GM12801 (cell line): ENCODE data around the gene EEF1AKMT3.

Experiments used
- TF ChIP-seq, protein P1 (sequence below): IDR thresholded peaks from one replicate; pipeline ENCODE4 v1.5.1; 2011; ENCODE audit warnings: control low read depth; ENCODE audit not compliant: insufficient read length; ENCODE audit errors: extremely low read depth

The EEF1AKMT3 gene

DNA sequence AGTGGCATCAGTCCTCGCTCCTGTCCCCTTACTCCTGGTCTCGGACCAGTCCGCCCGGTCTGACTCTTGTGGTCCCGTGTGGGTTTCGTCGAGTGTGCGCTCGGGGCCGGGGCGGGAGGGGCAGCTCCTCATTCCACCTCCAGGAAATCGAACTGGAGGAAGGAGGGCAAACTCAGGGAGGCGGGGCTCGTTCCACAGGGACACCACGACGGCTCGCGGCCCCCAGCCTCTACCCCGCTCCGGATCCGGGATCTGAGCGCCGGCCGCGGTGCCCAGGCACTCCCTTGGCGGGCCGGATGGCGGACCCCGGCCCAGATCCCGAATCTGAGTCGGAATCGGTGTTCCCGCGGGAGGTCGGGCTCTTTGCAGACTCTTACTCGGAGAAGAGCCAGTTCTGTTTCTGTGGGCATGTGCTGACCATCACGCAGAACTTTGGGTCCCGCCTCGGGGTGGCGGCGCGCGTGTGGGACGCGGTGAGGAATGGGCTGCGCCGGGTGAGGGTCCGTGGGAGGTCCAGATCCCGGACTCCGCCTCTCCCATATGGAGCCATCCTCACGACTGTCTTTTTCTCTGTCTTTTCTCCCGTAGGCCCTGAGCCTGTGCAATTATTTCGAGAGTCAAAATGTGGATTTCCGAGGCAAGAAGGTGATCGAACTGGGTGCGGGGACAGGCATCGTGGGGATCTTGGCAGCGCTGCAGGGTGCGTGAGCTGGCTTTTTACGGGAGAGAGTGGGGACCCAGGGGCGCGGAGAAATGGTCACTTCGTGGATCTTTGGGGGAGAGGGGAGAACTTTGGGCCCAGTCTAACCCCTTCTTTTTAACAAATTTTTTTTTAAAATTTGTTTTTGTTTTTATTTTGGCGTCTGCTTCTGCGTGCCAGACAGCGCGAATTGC is at the start of gene EEF1AKMT3:
EEF1AKMT3 (plus strand) TSS at position 186 of the 894 bp plus-strand sequence; CDS start at position 297, 111 bp downstream.
- TF ChIP-seq, protein P1, sequence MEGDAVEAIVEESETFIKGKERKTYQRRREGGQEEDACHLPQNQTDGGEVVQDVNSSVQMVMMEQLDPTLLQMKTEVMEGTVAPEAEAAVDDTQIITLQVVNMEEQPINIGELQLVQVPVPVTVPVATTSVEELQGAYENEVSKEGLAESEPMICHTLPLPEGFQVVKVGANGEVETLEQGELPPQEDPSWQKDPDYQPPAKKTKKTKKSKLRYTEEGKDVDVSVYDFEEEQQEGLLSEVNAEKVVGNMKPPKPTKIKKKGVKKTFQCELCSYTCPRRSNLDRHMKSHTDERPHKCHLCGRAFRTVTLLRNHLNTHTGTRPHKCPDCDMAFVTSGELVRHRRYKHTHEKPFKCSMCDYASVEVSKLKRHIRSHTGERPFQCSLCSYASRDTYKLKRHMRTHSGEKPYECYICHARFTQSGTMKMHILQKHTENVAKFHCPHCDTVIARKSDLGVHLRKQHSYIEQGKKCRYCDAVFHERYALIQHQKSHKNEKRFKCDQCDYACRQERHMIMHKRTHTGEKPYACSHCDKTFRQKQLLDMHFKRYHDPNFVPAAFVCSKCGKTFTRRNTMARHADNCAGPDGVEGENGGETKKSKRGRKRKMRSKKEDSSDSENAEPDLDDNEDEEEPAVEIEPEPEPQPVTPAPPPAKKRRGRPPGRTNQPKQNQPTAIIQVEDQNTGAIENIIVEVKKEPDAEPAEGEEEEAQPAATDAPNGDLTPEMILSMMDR = no peak

DNA sequence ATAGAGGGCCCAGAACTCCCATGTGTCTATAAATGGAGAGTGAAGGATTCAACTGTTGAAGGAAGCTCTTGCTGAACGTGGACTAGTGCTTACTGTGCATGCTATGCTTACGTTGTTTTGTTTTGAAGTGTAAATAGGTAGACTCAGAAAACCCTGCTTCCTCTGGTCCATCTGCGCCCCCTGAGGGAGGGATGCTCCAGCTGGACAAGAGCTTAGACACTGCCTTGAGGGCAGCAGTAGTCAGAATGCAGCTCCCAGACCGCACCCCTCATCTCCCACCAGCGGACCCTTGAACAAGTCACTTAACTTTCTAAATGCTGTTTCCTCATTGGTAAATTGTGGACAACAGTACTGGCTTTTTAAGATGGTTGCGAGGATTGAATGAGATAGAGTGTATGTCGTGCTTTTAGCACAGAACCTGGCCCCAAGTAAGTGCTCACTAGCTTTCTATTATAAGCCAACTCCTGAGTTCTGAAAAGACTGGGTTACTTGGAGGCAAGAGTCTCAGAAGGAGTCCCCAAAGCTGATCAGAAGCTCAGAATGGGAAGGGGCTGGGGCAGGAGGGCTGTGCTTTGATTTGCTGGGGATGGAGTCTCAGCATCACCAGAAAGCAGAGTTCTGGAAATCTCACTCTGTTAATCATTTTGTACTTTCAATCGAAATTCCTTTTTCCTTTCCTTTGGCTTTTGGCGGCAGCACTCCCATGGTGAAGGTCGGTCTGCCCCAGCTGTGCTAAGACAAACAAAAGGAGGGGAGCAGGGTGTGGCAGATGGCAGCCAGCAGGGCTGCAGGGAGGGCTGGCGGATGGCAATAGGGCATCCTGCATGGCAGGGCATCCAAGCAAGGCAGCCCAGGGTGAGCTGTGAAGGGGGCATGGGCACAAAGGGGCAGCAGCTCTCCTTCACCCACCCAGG is 49.4 kb upstream of the EEF1AKMT3 start:
- TF ChIP-seq, protein P1 = no peak

DNA sequence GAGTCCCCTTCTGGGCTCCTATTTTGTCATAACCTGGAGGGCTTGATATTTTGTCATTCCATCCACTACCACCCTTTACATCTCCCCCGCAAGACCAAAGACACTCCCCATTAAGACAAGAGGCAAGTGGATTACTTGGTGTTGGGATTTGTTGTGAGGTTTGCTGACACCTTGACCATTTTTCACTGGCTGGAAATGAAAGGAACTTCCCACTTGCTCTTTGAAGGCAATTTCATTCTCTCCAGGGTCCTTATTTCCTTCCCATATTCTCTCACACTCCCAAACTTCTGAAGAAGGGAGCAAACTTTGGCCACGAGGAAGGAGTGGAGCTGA is 48.8 kb upstream of the EEF1AKMT3 start:
- TF ChIP-seq, protein P1 = no peak

DNA sequence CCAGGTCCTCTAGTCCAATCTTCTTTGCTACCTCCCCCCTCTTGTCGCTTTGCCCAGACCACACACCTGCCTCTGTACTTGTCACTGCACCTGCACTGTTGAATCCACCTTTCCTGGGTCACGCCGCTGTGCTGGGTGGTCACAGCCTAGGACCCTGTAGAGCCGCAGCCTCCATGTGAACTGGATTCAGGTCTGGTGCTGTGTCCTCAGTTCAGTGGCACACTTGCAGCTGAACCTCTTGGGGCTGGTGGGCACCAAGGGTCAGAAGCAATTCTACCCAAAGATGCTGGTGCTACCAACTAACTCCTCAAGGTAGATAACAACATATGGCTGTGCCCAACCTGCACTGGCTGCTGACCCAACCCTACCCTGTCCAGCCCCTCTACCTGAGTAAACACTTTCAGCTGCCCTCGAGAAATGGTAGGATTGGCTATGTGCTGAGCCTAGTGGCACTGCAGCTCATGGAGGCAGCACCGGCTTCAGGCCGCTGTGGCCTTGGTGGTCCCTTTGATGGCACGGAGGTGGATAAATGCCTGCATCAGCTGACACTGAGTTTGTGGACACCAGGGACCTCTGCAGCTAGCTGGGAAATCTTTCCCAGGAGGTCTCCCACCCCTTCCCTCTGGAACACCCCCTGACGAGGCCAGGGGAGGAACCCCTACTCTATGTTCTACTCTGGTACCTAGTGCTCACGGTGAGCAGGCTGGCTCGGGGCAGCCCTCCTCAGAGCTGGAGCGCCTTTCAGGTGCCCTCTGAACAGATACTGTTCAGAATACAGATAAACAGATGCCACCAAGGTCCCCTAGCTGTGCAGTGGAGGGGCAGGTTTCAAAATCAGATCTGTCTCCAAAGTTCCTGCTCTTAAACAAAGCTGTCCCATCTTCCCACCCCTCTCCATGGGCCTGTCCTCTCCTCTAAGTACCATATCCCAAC is 48.1 kb upstream of the EEF1AKMT3 start:
- TF ChIP-seq, protein P1 = no peak

DNA sequence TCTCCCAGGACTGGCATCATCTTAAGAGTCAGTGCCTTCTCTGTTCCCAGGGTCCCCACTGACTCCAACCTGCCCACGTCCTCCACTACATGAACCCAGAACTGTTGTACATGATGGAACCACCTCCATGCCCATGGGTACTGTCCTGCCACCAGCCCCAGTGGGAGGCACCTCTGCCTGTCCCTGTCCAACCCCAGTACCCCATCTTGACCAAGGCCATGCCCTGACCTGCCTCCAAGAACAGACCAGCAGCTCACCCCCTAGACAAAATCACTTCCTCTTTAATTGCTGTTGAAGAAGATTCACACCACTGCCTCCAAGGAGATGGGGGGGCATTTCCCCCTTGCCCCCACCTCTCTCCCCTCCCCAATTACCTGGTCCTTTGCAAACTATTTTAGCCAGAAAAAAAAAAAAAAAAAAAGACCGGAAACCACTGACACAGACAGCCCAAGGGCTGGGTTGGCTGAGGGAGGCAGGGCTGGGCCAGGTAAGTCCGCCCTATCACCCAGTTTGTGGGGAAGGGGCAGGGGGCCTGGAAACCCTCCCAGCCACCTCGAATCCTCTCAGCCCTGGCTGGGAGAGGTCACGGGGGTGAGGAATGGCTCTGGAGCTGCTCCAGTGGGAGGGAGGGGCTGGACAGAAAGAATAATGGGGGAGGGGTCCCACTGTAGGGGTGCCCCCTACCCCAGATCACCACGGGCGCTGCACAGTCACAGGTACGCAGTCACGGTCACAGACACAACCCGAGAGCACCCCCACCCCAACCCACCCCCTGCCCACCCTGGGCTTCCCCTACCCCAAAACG is 47.3 kb upstream of the EEF1AKMT3 start:
- TF ChIP-seq, protein P1 = no peak

DNA sequence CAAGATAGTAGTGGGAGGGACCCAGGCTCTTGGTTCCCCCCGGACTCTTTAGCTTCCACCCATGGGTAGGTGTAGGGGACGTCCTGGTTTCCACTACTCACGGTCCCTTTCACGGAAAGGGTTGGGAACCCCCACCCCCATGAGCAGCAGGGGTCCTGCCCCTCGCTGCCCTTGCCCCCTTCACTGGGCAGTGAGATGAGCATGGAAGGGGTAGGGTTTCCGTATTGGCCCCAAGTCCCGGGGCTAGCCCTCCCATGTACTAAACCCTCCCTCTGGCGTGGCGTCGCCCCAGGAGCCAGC is 46.6 kb upstream of the EEF1AKMT3 start:
- TF ChIP-seq, protein P1 = no peak
